GOT3 (cell line): ENCODE results near the gene TMTC2.

ENCODE experiments used
- DNase-seq: peaks from one replicate; lab custom pipeline; 2025; ENCODE audit warnings: mixed read lengths; lab: John Stamatoyannopoulos, UW

TMTC2 gene

GRCh38 chr12:83015390-83016217, 328.9 kb downstream of the TMTC2 start:
- no peak for DNase-seq

DNA sequence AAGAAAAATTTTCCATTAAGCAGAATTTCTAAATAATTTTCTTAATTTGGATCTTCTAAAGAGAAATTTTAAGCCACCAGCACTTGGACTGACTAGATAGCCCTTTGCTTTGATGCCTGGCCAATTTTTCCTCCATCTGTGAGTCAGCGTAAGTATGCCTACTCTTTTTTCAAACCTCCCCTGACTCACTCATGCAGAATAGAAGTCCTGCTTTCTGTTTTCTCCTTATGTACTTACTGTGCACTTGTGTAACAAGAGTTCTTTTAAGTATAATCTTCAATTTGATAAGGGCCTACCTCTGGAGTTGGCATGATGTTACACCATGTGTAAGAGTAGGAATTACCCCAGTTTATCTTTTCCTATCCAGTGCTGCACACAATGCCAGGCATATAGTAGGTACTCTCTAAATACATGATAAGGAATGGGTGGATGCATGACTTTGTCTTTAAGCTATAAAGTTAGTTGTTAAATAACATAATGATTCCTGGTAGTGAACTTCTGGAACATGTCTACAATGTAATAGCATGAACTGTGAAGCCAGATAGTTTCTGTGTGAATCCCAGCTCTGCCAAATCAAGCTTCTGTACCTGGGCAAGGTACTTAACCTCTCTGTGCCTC, 329.6 kb downstream of the TMTC2 start:
- DNase-seq: no peak

- no peak for DNase-seq
Observed at GRCh38 chr12:83016991-83017390, 330.3 kb downstream of the TMTC2 start.

DNA sequence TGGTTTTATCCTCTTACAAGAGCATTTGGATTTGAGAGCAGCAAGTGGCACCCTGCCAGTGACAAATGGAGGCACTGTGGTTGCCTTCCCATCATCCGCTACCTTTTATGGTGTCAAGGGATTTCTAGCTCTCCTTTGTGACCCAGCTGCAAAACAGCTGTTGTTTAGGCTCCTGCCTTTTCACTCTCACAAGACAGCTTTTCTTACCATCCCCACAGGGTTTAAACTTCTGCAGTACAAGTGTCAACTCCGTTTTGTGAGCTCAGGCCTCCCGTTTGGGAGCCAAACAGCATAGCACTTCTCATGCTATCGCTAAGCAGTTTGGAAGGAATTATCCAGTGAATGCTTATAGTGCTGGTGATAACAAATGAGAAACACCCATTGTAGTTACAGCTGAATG, 331.4 kb downstream of the TMTC2 start:
- no peak for DNase-seq

DNA sequence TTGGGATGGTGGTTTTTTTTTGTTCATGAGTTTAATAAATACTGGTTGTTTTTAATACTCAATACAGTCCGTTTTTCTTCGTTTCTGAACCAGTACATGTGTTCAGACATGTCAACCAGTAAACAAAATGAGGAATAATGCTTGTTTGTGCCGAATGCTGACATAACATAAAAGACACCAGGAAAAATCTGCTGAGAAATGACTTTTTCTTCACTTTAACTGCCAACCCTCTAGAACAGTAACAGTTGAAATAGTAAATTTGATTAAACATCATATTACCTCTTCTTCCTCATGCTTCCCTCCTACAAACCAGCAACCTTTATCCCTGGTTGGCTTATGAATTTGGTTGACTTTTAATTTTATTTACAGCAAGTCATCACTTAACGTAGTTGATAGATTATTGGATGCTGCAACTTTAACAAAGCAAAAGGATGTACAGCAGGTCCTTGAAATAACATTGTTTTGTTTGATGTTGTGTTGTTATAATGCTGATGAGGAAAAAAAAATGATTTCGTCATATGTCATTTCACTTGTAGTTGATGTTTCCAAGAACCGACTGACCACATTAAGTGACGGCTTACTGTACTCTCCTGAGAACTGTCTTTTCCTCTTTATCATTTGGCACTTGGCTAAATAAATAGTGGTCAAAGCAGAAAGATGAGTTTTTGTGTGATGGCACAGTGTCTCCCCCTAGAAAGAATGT, 340.5 kb downstream of the TMTC2 start:
- no peak for DNase-seq

DNA sequence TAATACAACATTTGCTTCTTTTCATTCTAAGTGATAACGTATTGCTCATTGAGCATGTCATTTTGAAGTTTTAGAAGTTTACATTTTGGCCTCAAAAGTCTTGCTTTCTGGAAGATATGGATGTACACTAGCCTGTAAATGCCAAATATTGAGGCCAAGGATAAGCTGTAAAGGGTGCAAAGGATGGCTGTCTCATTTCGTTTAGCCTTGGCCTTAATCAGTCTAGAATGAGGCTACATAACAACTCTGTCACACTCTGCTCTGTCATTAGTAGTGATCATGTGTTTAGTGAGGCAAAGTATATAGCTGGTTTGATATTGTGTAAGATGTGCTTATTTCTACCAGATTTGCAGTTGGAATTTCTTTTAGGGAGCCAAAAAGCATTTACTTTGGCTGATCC, 344.5 kb downstream of the TMTC2 start:
- DNase-seq: no peak

- DNase-seq: no peak
Observed at GRCh38 chr12:83036847-83037246, 350.1 kb downstream of the TMTC2 start.

GRCh38 chr12:83039413-83039812, 352.7 kb downstream of the TMTC2 start:
- DNase-seq: no peak

GRCh38 chr12:83040339-83040738, 353.6 kb downstream of the TMTC2 start:
- DNase-seq: no peak

DNA sequence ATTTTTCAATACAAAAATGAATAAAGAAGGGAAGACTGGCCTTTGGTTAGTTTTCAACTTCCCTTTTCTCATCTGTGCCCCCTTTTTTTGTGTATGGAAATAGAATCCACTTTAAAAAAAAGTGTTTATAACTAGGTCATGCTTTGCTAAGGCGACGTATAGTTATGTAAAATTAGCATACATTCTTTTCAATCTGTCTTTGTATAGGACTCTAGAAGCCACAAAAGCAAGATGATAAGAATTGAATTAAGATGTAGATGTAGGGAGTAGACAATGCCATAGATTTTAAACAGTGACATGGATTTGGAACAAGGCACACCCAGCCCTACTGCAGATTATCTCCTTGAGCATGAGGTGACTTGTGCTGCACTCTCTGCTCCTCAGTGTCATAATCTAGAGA, 354.3 kb downstream of the TMTC2 start:
- no peak for DNase-seq

DNA sequence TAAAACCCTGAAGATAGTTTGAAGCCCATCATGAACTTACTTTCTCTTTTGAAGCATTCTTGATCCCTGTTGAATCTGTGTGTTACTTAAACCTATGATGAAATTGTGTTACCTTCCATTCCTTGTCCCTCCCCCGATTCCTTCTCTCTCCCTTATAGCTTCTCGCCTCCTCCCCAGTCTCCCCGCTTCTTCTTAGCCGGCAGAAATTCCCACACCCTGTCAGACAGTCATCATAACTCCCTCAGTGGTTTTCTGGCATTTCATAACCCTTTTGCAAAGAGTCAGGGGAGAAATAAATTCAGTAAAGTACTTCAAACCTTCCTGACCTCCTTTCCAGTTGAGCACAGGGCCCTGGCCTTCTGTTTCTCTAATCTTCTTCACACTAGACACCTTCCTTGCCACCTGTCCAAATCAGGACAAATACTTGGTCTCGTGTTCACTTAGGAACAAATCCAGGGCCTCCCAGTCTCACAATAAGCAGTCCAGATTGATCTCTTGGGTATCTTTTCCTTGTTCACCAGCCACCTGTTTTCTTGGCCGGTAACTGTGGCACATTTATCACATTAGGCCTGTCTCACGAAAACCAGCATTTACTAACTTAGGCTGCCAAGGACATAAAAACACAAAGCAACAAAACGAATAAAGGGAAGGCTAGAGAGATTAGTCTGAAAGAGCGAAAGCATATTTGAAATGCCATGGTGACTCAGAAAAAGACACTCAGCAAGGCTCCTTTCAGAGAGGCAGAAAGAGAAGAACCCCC, 355.9 kb downstream of the TMTC2 start:
- no peak for DNase-seq

DNA sequence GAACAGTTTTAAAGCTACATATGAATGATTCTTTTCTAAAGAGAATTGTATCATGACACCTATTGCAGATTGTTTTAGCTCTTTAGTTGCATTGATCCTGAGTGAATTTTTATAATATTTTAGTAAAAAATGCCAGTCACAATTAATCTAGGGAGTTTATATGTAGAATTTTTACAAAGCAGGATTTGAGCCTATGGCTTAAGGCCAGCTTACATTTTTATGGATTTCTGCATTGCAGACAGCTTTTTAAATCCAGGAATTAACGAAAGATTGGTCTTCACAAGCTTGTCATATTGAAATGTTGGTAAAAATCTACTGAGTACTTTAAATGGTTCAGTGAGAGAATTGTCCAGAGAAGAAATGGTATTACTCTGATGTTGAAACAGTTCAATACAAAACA, 358.0 kb downstream of the TMTC2 start:
- no peak for DNase-seq

DNA sequence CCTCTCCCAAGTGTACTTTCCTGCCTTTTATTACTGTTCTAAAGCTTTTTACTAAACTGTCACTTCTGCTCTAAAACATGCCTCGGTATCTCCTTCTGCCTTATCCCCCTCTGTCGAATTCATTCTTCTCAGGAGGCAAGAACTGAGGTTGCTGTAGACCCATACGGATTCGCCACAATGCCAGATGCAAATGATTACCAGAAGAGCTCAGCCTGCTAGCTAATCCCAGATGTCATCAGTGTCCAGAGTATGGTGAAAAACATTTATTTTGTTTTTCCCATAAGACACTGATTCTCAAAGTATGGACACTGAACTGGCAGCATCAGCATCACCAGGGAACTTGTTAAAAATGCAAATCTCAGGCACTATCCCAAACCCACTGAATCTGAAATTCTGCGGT, 359.3 kb downstream of the TMTC2 start:
- DNase-seq: no peak

GRCh38 chr12:83049306-83049705, 362.6 kb downstream of the TMTC2 start:
- DNase-seq: no peak

GRCh38 chr12:83052890-83053541, 366.3 kb downstream of the TMTC2 start:
- DNase-seq: no peak

- DNase-seq: no peak
Observed at GRCh38 chr12:83057436-83057835, 370.7 kb downstream of the TMTC2 start.

- no peak for DNase-seq
Observed at GRCh38 chr12:83059107-83059506, 372.4 kb downstream of the TMTC2 start.

- DNase-seq: no peak
Observed at GRCh38 chr12:83065562-83065961, 378.9 kb downstream of the TMTC2 start.

GRCh38 chr12:83067981-83068380, 381.3 kb downstream of the TMTC2 start:
- no peak for DNase-seq

- DNase-seq: no peak
Observed at GRCh38 chr12:83074358-83074894, 387.7 kb downstream of the TMTC2 start.

GRCh38 chr12:83075471-83075870, 388.8 kb downstream of the TMTC2 start:
- DNase-seq: no peak

- no peak for DNase-seq
Observed at GRCh38 chr12:83077041-83077440, 390.3 kb downstream of the TMTC2 start.
